CD4-positive, alpha-beta T cell treated with Interleukin-1 beta for 1 hour (primary cell): ENCODE data around the gene AQP5.
"Not testable (repeated sequence)": the region's sequence is repeated elsewhere in the genome, so short reads cannot be mapped to it uniquely, and the experiment has no call there.

ENCODE experiments used
- DNase-seq, 2 donors: peaks; one replicate each; pipeline ENCODE4 v3.0.0-alpha.2; 2020 to 2022

AQP5 gene

GRCh38 chr12:49983892-49984291 is 22.2 kb downstream of the AQP5 start:
- no peak for DNase-seq

- no peak for DNase-seq
These were observed 23.0 kb downstream of the AQP5 start for GRCh38 chr12:49984476-49985359.

- DNase-seq: no peak
These were observed 24.3 kb downstream of the AQP5 start for GRCh38 chr12:49985981-49986380.

GRCh38 chr12:49986476-49986875 is 24.8 kb downstream of the AQP5 start:
- DNase-seq: not testable (repeated sequence)

GRCh38 chr12:49987625-49988303 is 26.1 kb downstream of the AQP5 start:
- no peak for DNase-seq

- DNase-seq: not testable (repeated sequence)
These were observed 27.7 kb downstream of the AQP5 start for GRCh38 chr12:49989400-49989799.

- no peak for DNase-seq
These were observed 28.6 kb downstream of the AQP5 start for GRCh38 chr12:49990273-49990672.

- DNase-seq: no peak
These were observed 36.8 kb downstream of the AQP5 start for GRCh38 chr12:49998453-49998852.

GRCh38 chr12:50003595-50003994 is 41.9 kb downstream of the AQP5 start:
- DNase-seq: no peak

- DNase-seq: no peak
These were observed 43.0 kb downstream of the AQP5 start for GRCh38 chr12:50004696-50005095.

GRCh38 chr12:50005175-50005574 is 43.5 kb downstream of the AQP5 start:
- no peak for DNase-seq

- DNase-seq: no peak
These were observed 44.6 kb downstream of the AQP5 start for GRCh38 chr12:50006280-50006679.

- no peak for DNase-seq
These were observed 45.2 kb downstream of the AQP5 start for GRCh38 chr12:50006754-50007442.

GRCh38 chr12:50013361-50014147 is 51.9 kb downstream of the AQP5 start:
- peak in 1 of 2 donors; percentile 7 for DNase-seq

- no peak for DNase-seq
These were observed 52.7 kb downstream of the AQP5 start for GRCh38 chr12:50014342-50014741.
